GM23338 (cell line): Measurements from ENCODE around the gene RAB8B. TPM values are rescaled to one million over a fixed set of nuclear protein-coding genes. Genes with fewer than 3 reads are reported as not detected.

Source experiments
- ATAC-seq: fragments of 200-7000 bp; cut with Tn5 transposase; 3 replicates; pipeline ENCODE4 v1.9.1; 2020
- DNase-seq: peaks from one replicate; pipeline ENCODE4 v3.0.0-alpha.2; 2015; ENCODE audit warnings: low spot score
- H2AFZ ChIP-seq: fragments of 200-600 bp; sonication (generic); 2 replicates; pipeline ENCODE4 v1.8.0; 2016; ENCODE audit warnings: antibody characterized with exemption, mild to moderate bottlenecking, moderate library complexity
- H3F3A ChIP-seq: fragments of 200-600 bp; sonication (generic); replicated peaks from 2 replicates; pipeline ENCODE4 v1.8.0; 2017; ENCODE audit warnings: antibody characterized with exemption, mixed run types, low read depth
- H3K27ac ChIP-seq: fragments of 200-600 bp; sonication (generic); 2 replicates; pipeline ENCODE4 v1.6.1; 2016; ENCODE audit warnings: low read depth
- H3K27me3 ChIP-seq: fragments of 200-600 bp; sonication (generic); 2 replicates; pipeline ENCODE4 v1.8.0; 2016; ENCODE audit warnings: mild to moderate bottlenecking, mixed run types, moderate library complexity; ENCODE audit not compliant: insufficient read depth
- H3K36me3 ChIP-seq: fragments of 200-600 bp; sonication (generic); 2 replicates; pipeline ENCODE4 v1.8.0; 2016; ENCODE audit warnings: mild to moderate bottlenecking; ENCODE audit not compliant: insufficient read depth
- H3K4me1 ChIP-seq: fragments of 200-600 bp; sonication (generic); 2 replicates; pipeline ENCODE4 v1.8.0; 2016; ENCODE audit warnings: mild to moderate bottlenecking, moderate library complexity; ENCODE audit not compliant: insufficient read depth
- H3K4me2 ChIP-seq: fragments of 200-600 bp; sonication (generic); 2 replicates; pipeline ENCODE4 v1.7.1; 2017; ENCODE audit warnings: mixed run types
- H3K4me3 ChIP-seq: fragments of 200-600 bp; sonication (generic); 2 replicates; pipeline ENCODE4 v1.6.1; 2016; ENCODE audit warnings: mixed run types
- H3K79me2 ChIP-seq: fragments of 200-600 bp; sonication (generic); replicated peaks from 2 replicates; pipeline ENCODE4 v1.8.0; 2017; ENCODE audit warnings: mild to moderate bottlenecking; ENCODE audit not compliant: insufficient read depth
- H3K9me2 ChIP-seq: fragments of 200-600 bp; sonication (generic); 2 replicates; pipeline ENCODE4 v1.8.0; 2017; ENCODE audit not compliant: insufficient read depth
- H4K20me1 ChIP-seq: fragments of 200-600 bp; sonication (generic); replicated peaks from 2 replicates; pipeline ENCODE4 v1.8.0; 2017; ENCODE audit warnings: mild to moderate bottlenecking; ENCODE audit not compliant: insufficient read depth
- H3K27ac Mint-ChIP-seq: 2 replicates; pipeline ENCODE4 v1.8.0; 2020; ENCODE audit warnings: inconsistent platforms, mild to moderate bottlenecking, moderate library complexity, mixed read lengths
- H3K27me3 Mint-ChIP-seq: 3 replicates; pipeline ENCODE4 v1.8.0; 2022; ENCODE audit warnings: low read depth, mild to moderate bottlenecking, moderate library complexity, mixed read lengths, inconsistent platforms; ENCODE audit not compliant: insufficient read depth, poor library complexity
- H3K36me3 Mint-ChIP-seq: 3 replicates; pipeline ENCODE4 v1.8.0; 2021; ENCODE audit warnings: low read depth, mild to moderate bottlenecking, inconsistent platforms, moderate library complexity, mixed read lengths
- H3K4me1 Mint-ChIP-seq: 3 replicates; pipeline ENCODE4 v1.8.0; 2020; ENCODE audit warnings: mild to moderate bottlenecking, inconsistent platforms, mixed read lengths
- H3K4me3 Mint-ChIP-seq: 3 replicates; pipeline ENCODE4 v1.8.0; 2021; ENCODE audit warnings: moderate library complexity, mild to moderate bottlenecking, inconsistent platforms, mixed read lengths
- H3K9me3 Mint-ChIP-seq: 3 replicates; pipeline ENCODE4 v1.8.0; 2020; ENCODE audit warnings: moderate library complexity, mild to moderate bottlenecking, inconsistent platforms, mixed read lengths
- CTCF ChIP-seq, 2 experiments: fragments of 200-600 bp in 1 of 2; sonication (generic) in 1 of 2; conservative IDR thresholded peaks; 2 replicates each; pipeline versions ENCODE4 v1.5.1 to v1.6.1; 2016 to 2017; ENCODE audit warnings: antibody characterized with exemption in 2 of 2, low read depth in 2 of 2, mild to moderate bottlenecking in 2 of 2, moderate library complexity in 1 of 2
- ETS1 ChIP-seq: IDR thresholded peaks from 2 replicates; pipeline ENCODE4 v1.6.1; 2016; ENCODE audit warnings: antibody characterized with exemption
- EZH2 ChIP-seq: fragments of 200-600 bp; sonication (generic); IDR thresholded peaks from one replicate; pipeline ENCODE4 v1.8.0; 2017; ENCODE audit warnings: antibody characterized with exemption, mild to moderate bottlenecking, low read depth; ENCODE audit not compliant: unreplicated experiment
- JUNB ChIP-seq: IDR thresholded peaks from one replicate; pipeline ENCODE4 v1.6.1; 2016; ENCODE audit warnings: antibody characterized with exemption; ENCODE audit not compliant: unreplicated experiment
- NANOG ChIP-seq: IDR thresholded peaks from 2 replicates; pipeline ENCODE4 v1.6.1; 2016; ENCODE audit warnings: antibody characterized with exemption, borderline replicate concordance
- POLR2AphosphoS5 ChIP-seq: IDR thresholded peaks from 2 replicates; pipeline ENCODE4 v1.6.1; 2016; ENCODE audit warnings: antibody characterized with exemption, low read depth
- STAT1 ChIP-seq: IDR thresholded peaks from one replicate; pipeline ENCODE4 v1.6.1; 2016; ENCODE audit warnings: antibody characterized with exemption; ENCODE audit not compliant: unreplicated experiment
- ZNF114 ChIP-seq: fragments of 250-450 bp; sonication (Bioruptor Pico); IDR thresholded peaks from 2 replicates; pipeline ENCODE4 v1.5.0; 2020; ENCODE audit warnings: mild to moderate bottlenecking, moderate library complexity
- polyA plus RNA-seq: library from polyadenylated mRNA; unstranded; fragments of >200 nt; fragmentation: Nextera tagmentation; extraction: Ambion mirVana; gene quantifications from 2 replicates; pipeline ENCODE4 v1.2.1, GENCODE V29; 2016
- total RNA-seq: library from RNA; depleted of rRNA; stranded (reverse); fragments of >200 nt; shearing (Covaris generic); gene quantifications from 2 replicates; pipeline ENCODE4 v1.2.3, GENCODE V29; 2014
- TF ChIP-seq, protein P1 (sequence below): IDR thresholded peaks from one replicate; pipeline ENCODE4 v1.6.1; 2018; ENCODE audit warnings: antibody characterized with exemption; ENCODE audit not compliant: unreplicated experiment

Gene RAB8B
- total and polyA plus RNA-seq, 2 experiments from 2014 or later = 23.2 to 41.7 TPM

- TF ChIP-seq CTCF (conservative IDR thresholded peaks at IDR 0.05; ENCODE audit: low read depth in 2 of 2) (no peak), ZNF114 (CRISPR knock-in tag) (no peak), EZH2 (no peak), STAT1 (no peak), POLR2AphosphoS5 (no peak), NANOG (no peak), ETS1 (no peak), JUNB (no peak)
- TF ChIP-seq, protein P1, sequence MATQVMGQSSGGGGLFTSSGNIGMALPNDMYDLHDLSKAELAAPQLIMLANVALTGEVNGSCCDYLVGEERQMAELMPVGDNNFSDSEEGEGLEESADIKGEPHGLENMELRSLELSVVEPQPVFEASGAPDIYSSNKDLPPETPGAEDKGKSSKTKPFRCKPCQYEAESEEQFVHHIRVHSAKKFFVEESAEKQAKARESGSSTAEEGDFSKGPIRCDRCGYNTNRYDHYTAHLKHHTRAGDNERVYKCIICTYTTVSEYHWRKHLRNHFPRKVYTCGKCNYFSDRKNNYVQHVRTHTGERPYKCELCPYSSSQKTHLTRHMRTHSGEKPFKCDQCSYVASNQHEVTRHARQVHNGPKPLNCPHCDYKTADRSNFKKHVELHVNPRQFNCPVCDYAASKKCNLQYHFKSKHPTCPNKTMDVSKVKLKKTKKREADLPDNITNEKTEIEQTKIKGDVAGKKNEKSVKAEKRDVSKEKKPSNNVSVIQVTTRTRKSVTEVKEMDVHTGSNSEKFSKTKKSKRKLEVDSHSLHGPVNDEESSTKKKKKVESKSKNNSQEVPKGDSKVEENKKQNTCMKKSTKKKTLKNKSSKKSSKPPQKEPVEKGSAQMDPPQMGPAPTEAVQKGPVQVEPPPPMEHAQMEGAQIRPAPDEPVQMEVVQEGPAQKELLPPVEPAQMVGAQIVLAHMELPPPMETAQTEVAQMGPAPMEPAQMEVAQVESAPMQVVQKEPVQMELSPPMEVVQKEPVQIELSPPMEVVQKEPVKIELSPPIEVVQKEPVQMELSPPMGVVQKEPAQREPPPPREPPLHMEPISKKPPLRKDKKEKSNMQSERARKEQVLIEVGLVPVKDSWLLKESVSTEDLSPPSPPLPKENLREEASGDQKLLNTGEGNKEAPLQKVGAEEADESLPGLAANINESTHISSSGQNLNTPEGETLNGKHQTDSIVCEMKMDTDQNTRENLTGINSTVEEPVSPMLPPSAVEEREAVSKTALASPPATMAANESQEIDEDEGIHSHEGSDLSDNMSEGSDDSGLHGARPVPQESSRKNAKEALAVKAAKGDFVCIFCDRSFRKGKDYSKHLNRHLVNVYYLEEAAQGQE = no peak
- H3K27me3 ChIP-seq = no peaks in the 10 kb centered on the region
- Mint-ChIP-seq H3K36me3 (no peaks in the 10 kb centered on the region), H3K27ac (peak overlapping the region; percentile 10), H3K9me3 (no peaks in the 10 kb centered on the region), H3K4me3 (no peak overlapping the region), H3K4me1 (peaks cover 72% of the 10 kb centered on the region), H3K27me3 (peaks cover 3% of the 10 kb centered on the region)
- no peak for ATAC-seq
- peaks cover 94% of the 10 kb centered on the region for H3K79me2 ChIP-seq
- H3F3A ChIP-seq = no peaks in the 10 kb centered on the region
- DNase-seq = no peak
- no peaks in the 10 kb centered on the region for H3K9me2 ChIP-seq
- no peak overlapping the region for H3K27ac ChIP-seq
- H4K20me1 ChIP-seq = 0 out of 2 replicates have a peak, but pooled peaks cover 5% of the 10 kb centered on the region
- peaks cover 79% of the 10 kb centered on the region for H3K4me1 ChIP-seq
- H3K4me2 ChIP-seq = peak overlapping the region; percentile 56
- H2AFZ ChIP-seq = no peak overlapping the region
- no peak overlapping the region for H3K4me3 ChIP-seq
- H3K36me3 ChIP-seq = no peaks in the 10 kb centered on the region
Observed at GRCh38 chr15:63194302-63194701, 4.9 kb downstream of the RAB8B start.
